C4-2B (cell line): ENCODE results near the gene IZUMO4.

Experiments
- H3K27ac ChIP-seq: fragments of 450-650 bp; 2 replicates; pipeline ENCODE4 v1.5.1; 2017
- CTCF ChIP-seq: fragments of 450-650 bp; conservative IDR thresholded peaks from 2 replicates; pipeline ENCODE4 v1.5.1; 2017; ENCODE audit warnings: mild to moderate bottlenecking
- ZFX ChIP-seq: fragments of 450-650 bp; IDR thresholded peaks from 2 replicates; pipeline ENCODE4 v1.6.1; 2017

Gene IZUMO4

GRCh38 chr19:2061495-2062388 is 35.0 kb upstream of the IZUMO4 start:
- H3K27ac ChIP-seq = peak overlapping the region; percentile 95
- TF ChIP-seq CTCF (no peak), ZFX (peak; percentile 75; the same call in 1 of the 2 replicates)

- peak overlapping the region; percentile 95 for H3K27ac ChIP-seq
Observed at GRCh38 chr19:2062389-2062729, 34.4 kb upstream of the IZUMO4 start.

GRCh38 chr19:2062770-2063169 is 33.9 kb upstream of the IZUMO4 start:
- H3K27ac ChIP-seq = peak overlapping the region; percentile 95; the same call in 1 of the 2 replicates

More at GRCh38 chr19:2062389-2062729, 34.4 kb upstream of the IZUMO4 start:
- TF ChIP-seq CTCF (no peak), ZFX (no peak)

GRCh38 chr19:2063824-2064223 is 32.9 kb upstream of the IZUMO4 start:
- no peak overlapping the region for H3K27ac ChIP-seq
- TF ChIP-seq ZFX (no peak), CTCF (no peak)

More at GRCh38 chr19:2062770-2063169, 33.9 kb upstream of the IZUMO4 start:
- TF ChIP-seq CTCF (no peak), ZFX (no peak)

- no peak overlapping the region for H3K27ac ChIP-seq
- TF ChIP-seq CTCF (no peak), ZFX (no peak)
Observed at GRCh38 chr19:2064395-2064787, 32.3 kb upstream of the IZUMO4 start.

- TF ChIP-seq CTCF = no peak
- TF ChIP-seq ZFX = no peak
- no peak overlapping the region for H3K27ac ChIP-seq
Observed at GRCh38 chr19:2064788-2065524, 31.8 kb upstream of the IZUMO4 start.

- TF ChIP-seq CTCF = no peak
- no peak for TF ChIP-seq ZFX
Observed at GRCh38 chr19:2070436-2070827, 26.3 kb upstream of the IZUMO4 start.

More at GRCh38 chr19:2070436-2070827, 26.3 kb upstream of the IZUMO4 start:
- H3K27ac ChIP-seq = no peak overlapping the region
